GM12892 (cell line): Measurements from ENCODE around the gene FREM1.

Experiments used
- POLR2A ChIP-seq: IDR thresholded peaks from 2 replicates; pipeline ENCODE4 v1.6.1; 2011; ENCODE audit warnings: low read depth, low read length, control low read depth
- TAF1 ChIP-seq: IDR thresholded peaks from 2 replicates; pipeline ENCODE4 v1.6.1; 2011; ENCODE audit warnings: low read depth, mild to moderate bottlenecking, control low read depth, low read length, borderline replicate concordance

GRCh38 chr9:14935964-14936363 lies 25.7 kb upstream of the FREM1 start:
- no peak for TF ChIP-seq POLR2A
- TF ChIP-seq TAF1: no peak
